ENCODE data around the gene RPS28. TPM values are rescaled to one million over a fixed set of nuclear protein-coding genes. Genes with fewer than 3 reads are reported as not detected.

The RPS28 gene
- total RNA-seq, 4 donors from 2014 or later = 172 to 357 (median 250) TPM

- Histone ChIP-seq H3K9me3 (no peaks in the 10 kb centered on the region), H3K4me3 (peak overlapping the region in 1 of 2 donors; percentile 26), H3K4me1 (peaks cover 0 to 64% (median 28%) of the 10 kb centered on the region in 3 donors), H3K27ac (peak overlapping the region in 2 of 4 donors; percentile 67 to 83), H3K27me3 (no peaks in the 10 kb centered on the region), H3K36me3 (peaks cover 0 to 7% of the 10 kb centered on the region in 2 donors)
- peak; percentile 1 for ATAC-seq
- WGBS, 2 donors (ENCODE audit: low coverage in 1 of 2) = 85% methylated on average over 5 of the region's 13 CpGs; no CpG with 5 or more reads in 1 of the 2 donors
- TF ChIP-seq POLR2AphosphoS5 (IDR thresholded peaks at IDR 0.05) (no peak), CTCF (IDR thresholded peaks at IDR 0.05) (no peak), POLR2A (IDR thresholded peaks at IDR 0.05) (no peak), EP300 (IDR thresholded peaks at IDR 0.05) (no peak)
These were observed 45.6 kb downstream of the RPS28 start for GRCh38 chr19:8366961-8367326.

- H3K27ac ChIP-seq = peak overlapping the region in 2 of 4 donors; percentile 67 to 83
- H3K36me3 ChIP-seq = peaks cover 0 to 7% of the 10 kb centered on the region in 2 donors
- no peaks in the 10 kb centered on the region for H3K27me3 ChIP-seq
- WGBS, 2 donors (ENCODE audit: low coverage in 1 of 2) = 8 to 22% methylated on average over 10 to 14 of the region's 23 CpGs
- ATAC-seq = peak; percentile 69
- H3K4me1 ChIP-seq = peaks cover 0 to 58% (median 25%) of the 10 kb centered on the region in 3 donors
- peak overlapping the region in 1 of 2 donors; percentile 26 for H3K4me3 ChIP-seq
- TF ChIP-seq POLR2AphosphoS5 (IDR thresholded peaks at IDR 0.05) (peak; percentile 87), CTCF (IDR thresholded peaks at IDR 0.05) (no peak), POLR2A (IDR thresholded peaks at IDR 0.05) (no peak)
- H3K9me3 ChIP-seq = no peaks in the 10 kb centered on the region
These were observed 46.2 kb downstream of the RPS28 start for GRCh38 chr19:8367327-8368001.

GRCh38 chr19:8370176-8371010 lies 49.1 kb downstream of the RPS28 start:
- Histone ChIP-seq H3K36me3 (peaks cover 0 to 20% of the 10 kb centered on the region in 2 donors), H3K4me3 (no peak overlapping the region), H3K9me3 (no peaks in the 10 kb centered on the region), H3K4me1 (peaks cover 0 to 41% (median 22%) of the 10 kb centered on the region in 3 donors), H3K27ac (peak overlapping the region in 1 of 4 donors; percentile 47), H3K27me3 (no peaks in the 10 kb centered on the region)
- TF ChIP-seq CTCF (IDR thresholded peaks at IDR 0.05) (no peak), POLR2AphosphoS5 (IDR thresholded peaks at IDR 0.05) (no peak), POLR2A (IDR thresholded peaks at IDR 0.05) (no peak), EP300 (IDR thresholded peaks at IDR 0.05) (no peak)
- ATAC-seq = no peak
- WGBS, 2 donors (ENCODE audit: low coverage in 1 of 2) = 74 to 82% methylated on average over 5 to 7 of the region's 19 CpGs

- Histone ChIP-seq H3K4me3 (no peak overlapping the region), H3K27me3 (no peaks in the 10 kb centered on the region), H3K4me1 (peaks cover 0 to 37% (median 22%) of the 10 kb centered on the region in 3 donors), H3K36me3 (peaks cover 0 to 28% of the 10 kb centered on the region in 2 donors), H3K9me3 (no peaks in the 10 kb centered on the region), H3K27ac (peak overlapping the region in 1 of 4 donors; percentile 47)
- no peak for ATAC-seq
- 81 to 88% methylated on average over 8 to 18 of the region's 28 CpGs for WGBS, 2 donors (ENCODE audit: low coverage in 1 of 2)
- no peak for TF ChIP-seq CTCF (IDR thresholded peaks at IDR 0.05)
- no peak for TF ChIP-seq EP300 (IDR thresholded peaks at IDR 0.05)
- no peak for TF ChIP-seq POLR2AphosphoS5 (IDR thresholded peaks at IDR 0.05)
- TF ChIP-seq POLR2A (IDR thresholded peaks at IDR 0.05) = no peak
These were observed 49.9 kb downstream of the RPS28 start for GRCh38 chr19:8371011-8371804.

Other genes starting within 250 kb of the RPS28 start
- gene FBN3, start 171.9 kb upstream of the RPS28 start, total RNA-seq = under 1 TPM in 1 of 4 donors, not detected in 3; 0.02 TPM
- gene CERS4, start 112.1 kb upstream of the RPS28 start, total RNA-seq = 10 to 100 TPM; 24.8 to 33.8 (median 31.9) TPM
- gene CD320, start 13.1 kb upstream of the RPS28 start, total RNA-seq = 10 to 100 TPM; 25.4 to 58.5 (median 40.8) TPM
- 10 to 100 TPM; 14.5 to 48.3 (median 32.3) TPM for gene NDUFA7, start 121 bp upstream of the RPS28 start, total RNA-seq
- 10 to 100 TPM in 3 of 4 donors, 1 to 10 TPM in 1; 9.8 to 22.3 (median 19.2) TPM for gene KANK3, start 21.8 kb downstream of the RPS28 start, total RNA-seq
- gene ANGPTL4, start 42.7 kb downstream of the RPS28 start, total RNA-seq = 10 to 100 TPM in 3 of 4 donors, 1 to 10 TPM in 1; 4.4 to 48.2 (median 19.4) TPM
- gene RAB11B, start 68.9 kb downstream of the RPS28 start, total RNA-seq = 10 to 100 TPM; 28.6 to 71.8 (median 36.1) TPM
- 100 to 1,000 TPM; 125 to 330 (median 237) TPM for gene MARCHF2, start 91.8 kb downstream of the RPS28 start, total RNA-seq
- 100 to 1,000 TPM in 2 of 4 donors, 10 to 100 TPM in 2; 75.1 to 120 (median 101) TPM for gene HNRNPM, start 123.5 kb downstream of the RPS28 start, total RNA-seq
- 1 to 10 TPM in 1 of 4 donors, under 1 TPM in 3; 0.23 to 1.2 (median 0.45) TPM for gene PRAM1, start 181.1 kb downstream of the RPS28 start, total RNA-seq
- 10 to 100 TPM in 2 of 4 donors, 1 to 10 TPM in 2; 3.6 to 18.9 (median 10.3) TPM for gene ZNF414, start 192.7 kb downstream of the RPS28 start, total RNA-seq

All from gastroesophageal sphincter (tissue), 4 donors.